ENCODE data around the gene ABCB9.

DNA sequence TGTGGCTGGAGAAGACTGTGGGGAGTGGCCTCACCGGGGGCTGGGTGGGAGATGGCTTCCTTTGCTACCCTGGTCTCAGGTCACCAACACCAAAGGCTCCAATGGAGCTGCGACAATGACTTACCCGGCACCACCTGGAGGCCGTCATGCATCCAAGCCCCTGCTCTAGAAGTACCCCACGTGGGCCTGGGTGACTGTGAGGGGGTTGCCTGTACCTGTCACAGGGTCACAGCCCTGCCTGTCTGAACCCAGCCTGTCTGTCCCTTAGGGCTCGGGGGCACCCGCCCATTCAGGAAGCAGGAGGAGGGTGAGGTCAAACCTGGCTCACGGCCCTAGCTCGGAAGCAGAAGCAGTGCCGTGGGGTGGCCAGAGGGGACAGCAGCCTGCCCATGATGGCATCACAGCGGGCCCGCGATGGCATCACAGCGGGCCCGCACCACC, 18.9 kb downstream of the ABCB9 start:
- TF ChIP-seq, protein P1, sequence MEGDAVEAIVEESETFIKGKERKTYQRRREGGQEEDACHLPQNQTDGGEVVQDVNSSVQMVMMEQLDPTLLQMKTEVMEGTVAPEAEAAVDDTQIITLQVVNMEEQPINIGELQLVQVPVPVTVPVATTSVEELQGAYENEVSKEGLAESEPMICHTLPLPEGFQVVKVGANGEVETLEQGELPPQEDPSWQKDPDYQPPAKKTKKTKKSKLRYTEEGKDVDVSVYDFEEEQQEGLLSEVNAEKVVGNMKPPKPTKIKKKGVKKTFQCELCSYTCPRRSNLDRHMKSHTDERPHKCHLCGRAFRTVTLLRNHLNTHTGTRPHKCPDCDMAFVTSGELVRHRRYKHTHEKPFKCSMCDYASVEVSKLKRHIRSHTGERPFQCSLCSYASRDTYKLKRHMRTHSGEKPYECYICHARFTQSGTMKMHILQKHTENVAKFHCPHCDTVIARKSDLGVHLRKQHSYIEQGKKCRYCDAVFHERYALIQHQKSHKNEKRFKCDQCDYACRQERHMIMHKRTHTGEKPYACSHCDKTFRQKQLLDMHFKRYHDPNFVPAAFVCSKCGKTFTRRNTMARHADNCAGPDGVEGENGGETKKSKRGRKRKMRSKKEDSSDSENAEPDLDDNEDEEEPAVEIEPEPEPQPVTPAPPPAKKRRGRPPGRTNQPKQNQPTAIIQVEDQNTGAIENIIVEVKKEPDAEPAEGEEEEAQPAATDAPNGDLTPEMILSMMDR (IDR thresholded peaks at IDR 0.05), result peak in 1 of 3 donors; percentile 61
- no peak for TF ChIP-seq POLR2AphosphoS5 (IDR thresholded peaks at IDR 0.05)
